Amniotic stem cell (primary cell): ENCODE results near the gene RGS8.

Source experiments
- DNase-seq: peaks from one replicate; lab custom pipeline; 2025; lab: John Stamatoyannopoulos, UW

RGS8 gene

DNA sequence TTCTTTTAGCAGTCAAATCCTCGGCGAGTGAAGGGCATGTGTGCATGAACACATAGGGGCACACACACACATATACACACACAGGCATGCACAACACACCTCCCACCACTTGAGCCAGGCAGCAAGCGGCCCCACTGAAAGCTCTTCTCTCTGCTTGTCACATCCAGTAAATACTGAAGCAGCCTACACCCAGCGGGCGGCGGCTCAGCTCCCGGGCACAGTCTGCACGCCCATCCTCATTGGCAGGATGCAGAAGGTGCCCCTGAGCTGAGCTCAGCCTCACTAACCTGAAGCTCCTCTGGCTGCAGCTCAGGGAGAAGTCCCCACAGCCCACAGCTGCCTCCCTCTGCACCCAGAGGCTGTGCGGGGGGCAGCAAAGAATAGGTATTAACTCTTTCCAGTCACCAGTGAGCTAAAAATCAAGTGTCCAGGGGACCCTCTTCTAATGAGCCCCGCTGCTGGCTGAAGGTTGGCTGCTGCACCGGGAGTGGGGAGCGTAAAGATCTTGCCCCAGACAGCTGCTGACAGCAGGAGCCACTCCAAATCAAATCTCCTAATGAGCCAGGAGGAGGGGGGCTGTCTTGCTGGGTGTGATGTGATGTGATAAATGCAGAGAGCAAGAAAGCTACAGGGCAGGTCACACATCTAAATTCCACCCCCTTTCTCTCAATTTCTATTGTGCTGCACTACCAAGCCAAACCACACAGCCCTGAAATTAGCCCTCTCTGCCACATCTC lies 12.5 kb downstream of the RGS8 start:
- no peak for DNase-seq

GRCh38 chr1:182670032-182670749 lies 14.2 kb downstream of the RGS8 start:
- no peak for DNase-seq

DNA sequence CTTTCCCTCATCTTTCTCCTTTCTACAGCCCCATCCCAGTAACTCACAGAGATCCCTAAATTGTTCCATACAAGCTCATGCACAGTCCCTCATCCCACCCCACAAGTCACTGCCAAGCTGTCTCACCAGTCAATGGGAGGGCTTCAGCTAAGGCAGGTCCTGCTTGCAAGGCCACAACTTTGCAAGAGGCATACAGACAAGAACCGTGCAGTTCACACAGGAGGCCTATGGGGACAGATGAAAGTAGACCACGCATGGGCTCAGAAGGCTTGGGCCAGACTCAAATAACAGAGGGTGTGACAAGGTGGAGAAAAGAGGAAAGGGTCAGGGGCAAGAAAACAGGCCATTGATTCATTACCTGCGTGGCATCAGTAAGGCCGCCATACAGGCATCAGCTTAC lies 15.1 kb downstream of the RGS8 start:
- no peak for DNase-seq

DNA sequence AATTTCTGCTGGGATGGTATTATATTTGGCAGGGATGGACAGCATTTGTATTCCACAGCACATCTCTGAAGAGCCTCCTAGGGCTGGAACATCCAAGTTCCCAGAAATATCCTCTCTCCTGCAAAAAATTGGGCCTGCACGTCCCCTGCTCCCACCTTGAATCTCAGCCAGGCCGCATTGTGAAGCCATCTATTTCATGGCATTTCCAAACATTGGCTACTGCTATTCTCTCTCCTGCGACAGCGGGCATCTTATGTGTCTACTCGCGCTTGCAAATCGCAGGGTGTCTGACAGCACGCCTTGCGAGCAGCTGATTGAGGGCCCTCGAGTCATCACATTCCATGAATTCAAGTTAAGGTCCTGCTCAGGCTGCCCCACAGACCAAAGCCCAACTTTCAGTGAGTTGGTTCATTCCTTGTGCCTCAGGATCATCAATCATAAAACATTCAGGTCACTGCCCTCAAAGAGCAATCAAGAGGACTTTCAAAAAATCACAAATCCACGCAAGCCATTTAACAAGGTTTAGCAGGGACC lies 15.8 kb downstream of the RGS8 start:
- no peak for DNase-seq

DNA sequence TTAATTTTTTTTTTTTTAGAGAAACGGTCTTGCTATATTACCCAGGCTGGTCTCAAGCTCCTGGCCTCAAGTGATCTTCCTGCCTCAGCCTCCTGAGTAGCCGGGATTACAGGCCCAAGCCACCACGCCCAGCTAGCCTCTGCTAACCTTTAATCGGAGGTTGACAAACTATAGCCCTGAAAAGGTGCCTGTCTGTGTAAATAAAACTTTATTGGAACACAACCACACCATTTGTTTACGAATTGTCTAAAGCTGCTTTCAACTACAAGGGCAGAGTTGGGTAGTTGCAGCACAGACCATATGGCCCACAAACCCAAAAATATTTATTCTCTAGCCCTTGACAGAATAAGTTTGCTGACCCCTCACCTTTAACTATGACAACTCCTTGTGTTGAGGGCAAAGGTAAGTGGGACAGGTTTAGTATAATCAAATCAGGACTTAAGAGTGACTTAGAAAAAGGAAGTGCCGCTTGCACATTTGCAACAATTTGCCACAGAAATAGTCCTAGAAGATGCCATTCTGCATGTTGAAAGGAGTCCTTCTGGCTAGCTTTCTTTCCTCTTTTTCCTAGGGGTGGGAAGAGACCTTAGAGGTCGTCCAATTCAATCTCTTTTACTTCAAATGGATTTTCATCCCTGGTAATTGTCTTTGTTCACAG lies 16.4 kb downstream of the RGS8 start:
- no peak for DNase-seq

- DNase-seq = no peak
These were observed 17.7 kb downstream of the RGS8 start for GRCh38 chr1:182666706-182667105.

DNA sequence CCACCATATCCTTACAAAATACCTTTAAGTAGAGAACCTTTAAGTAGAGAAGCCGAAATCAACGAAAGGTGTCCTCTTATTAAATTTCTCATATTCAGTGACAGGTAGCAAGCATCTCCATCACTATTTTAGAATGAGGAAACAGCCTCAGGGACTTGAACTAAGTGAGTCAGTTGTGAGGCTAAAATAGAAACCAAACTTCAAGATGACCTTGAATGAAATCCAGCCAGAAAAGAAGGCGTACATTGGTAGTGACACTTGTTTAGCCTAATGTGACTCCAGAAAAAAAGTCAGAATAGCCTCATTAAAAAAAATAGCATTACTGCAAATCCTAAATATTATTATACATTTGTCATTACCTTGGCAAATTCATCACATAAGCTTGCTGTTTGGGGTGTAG lies 20.1 kb downstream of the RGS8 start:
- no peak for DNase-seq

GRCh38 chr1:182662956-182663355 lies 21.4 kb downstream of the RGS8 start:
- DNase-seq = no peak

DNA sequence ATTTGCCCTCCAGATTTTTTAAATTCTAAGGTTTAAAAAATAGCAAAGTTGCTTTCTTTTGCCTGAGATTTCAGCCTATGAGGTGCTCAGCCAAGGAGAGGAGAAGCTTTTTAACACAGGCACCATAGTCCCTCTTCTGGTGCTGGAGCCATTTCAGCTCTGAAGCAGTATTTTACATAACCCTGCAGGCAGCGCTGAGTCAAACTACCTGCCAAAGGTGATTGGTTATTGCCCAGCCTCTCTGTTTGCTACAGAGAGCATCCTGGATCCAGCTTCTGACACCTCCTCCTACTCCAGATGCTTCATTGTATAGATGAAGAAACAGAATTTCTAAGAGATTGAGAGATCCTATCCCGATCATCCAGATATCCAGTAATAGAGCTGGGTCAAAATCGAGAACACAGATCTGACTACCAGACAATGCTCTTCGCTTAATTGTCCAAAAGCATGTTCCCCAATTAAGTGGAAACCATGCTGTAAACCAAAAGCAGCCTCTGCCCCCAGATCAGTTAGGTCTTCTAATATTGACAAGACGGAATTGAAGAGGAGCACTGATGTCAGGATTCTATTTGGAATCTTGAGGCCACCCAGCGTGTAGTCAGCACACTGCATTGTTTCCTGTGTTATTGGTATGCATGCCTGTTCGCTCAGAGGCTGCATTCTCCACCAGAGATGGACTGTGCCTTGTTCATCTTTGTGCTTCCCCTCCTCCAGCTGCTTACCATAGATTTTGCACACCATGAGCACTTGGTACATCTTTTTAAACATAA lies 22.1 kb downstream of the RGS8 start:
- no peak for DNase-seq

DNA sequence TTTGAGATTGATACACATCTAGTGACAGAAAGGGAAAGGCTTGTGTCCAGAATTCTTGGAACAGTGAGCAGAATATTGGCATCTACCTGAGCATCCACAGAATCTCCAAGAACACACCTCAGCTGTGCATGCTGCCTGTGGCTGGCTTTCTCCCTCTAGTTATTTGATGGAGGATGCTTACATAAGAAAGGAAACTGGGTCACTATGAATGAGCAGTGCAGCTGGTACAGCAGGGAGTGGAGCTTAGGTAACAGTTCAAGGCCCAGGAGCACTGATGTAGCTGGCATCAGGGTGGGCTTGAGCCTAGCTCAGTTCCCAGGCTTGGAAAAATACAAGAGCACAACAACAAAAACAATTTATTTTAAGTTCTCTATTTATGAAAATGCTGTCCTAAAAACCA lies 26.3 kb downstream of the RGS8 start:
- DNase-seq = no peak

DNA sequence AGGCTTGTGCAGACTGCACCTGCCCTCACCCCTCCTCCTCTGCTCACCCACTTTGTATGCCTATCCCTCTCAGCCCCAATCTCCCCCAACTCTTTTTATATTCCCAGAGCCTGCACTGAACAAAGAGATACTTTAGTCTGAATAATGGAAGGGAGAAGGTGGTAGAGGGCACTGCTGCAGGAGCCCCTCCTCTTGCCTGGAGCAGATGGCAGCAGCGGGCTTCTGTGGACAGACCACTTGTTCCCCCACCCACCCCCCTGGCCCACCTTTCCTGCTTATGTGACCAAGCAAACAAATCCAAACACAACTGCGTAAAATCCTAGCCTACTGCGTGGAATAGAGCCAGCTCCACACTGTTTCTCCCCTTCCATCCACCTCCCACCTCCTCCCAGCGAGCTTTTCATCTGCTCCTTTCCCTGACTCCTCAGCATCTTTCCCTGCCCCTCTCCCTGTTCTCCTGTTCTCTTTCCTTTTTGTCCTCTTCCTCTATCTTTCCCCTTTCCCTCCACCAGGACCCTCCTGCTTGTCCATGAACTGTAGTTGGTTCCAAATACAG lies 27.5 kb downstream of the RGS8 start:
- DNase-seq = no peak

DNA sequence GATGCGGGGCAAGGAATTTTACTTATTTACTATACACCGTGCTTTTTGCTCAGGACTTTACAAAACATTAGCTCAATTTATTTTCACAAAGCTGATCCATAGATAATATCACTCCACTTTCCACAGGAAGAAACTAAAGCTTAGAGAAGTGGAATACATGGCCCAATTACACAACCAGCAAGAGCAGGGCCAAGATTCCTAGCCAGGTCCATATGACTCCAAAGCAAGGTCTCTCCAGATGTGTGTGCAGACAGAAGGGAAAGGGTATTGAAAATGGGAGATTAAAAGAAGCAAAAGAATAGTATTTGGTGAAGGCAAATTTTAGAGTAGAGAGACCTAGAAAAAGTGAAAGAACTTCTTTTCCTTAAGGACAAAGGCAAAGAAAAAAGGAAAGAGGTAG lies 30.4 kb downstream of the RGS8 start:
- no peak for DNase-seq

DNA sequence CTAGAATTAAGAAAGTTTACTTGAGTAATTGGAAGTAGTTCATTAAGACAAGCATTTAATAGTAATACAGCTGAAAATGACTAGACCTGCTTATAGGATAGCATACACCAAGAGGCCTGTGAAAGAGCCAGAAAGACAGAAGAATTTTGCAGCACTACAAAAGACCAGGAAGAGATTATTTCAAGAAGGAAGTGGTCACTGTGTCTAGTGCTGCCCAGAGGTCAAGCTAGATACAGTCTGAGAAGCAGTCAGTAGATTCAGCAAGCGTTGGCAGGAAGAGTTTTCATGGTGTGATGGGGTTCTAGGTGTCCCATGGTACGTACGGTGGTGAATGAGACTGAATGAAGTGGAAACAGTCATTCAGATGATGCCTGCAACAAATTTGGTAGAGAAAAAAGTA lies 31.5 kb downstream of the RGS8 start:
- no peak for DNase-seq

DNA sequence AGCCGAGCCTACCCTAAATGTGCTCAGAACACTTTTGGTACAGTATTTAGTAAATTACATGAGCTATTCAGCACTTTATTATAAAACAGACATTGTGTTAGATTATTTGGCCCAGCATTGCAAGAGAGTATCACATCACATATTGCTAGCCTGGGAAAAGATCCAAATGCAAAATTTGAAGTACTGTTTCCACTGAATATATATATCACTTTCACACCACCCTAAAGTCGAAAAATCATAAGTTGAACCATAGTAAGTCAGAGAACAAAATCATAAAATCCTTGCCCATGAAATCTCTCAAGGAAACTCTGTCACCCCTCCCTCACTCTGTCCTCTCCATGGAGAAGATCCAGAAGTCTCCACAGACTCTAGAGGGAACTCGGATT lies 33.1 kb downstream of the RGS8 start:
- DNase-seq = no peak

DNA sequence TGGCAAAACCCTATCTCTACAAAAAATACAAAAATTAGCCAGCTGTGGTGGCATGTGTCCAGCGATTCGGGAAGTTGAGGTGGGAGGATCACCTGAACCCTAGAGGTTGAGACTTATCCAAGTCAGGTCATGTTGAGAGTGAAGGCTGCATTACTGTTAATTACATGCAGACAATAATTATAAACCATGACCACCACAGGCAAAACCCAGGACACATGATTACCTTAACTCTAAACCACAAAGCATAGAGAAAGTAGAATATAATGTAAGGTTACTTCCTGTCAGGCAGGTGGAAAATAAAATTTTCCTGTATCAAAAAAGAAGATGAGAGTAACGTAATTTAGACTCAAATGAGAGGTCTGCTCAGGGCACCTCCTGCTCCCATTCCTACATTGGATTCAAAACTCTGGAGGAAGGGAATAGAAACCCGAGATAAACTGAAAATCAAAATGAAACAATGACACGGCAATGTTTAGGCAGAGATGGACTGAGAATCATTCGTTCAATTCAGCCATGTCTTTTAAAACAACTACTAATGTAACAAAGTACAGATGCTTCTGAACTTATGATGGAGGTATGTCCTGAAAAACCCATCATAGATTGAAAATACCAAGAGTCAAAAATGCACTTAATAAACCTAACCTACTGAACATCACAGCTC lies 33.6 kb downstream of the RGS8 start:
- DNase-seq = no peak

GRCh38 chr1:182649041-182649440 lies 35.3 kb downstream of the RGS8 start:
- no peak for DNase-seq

DNA sequence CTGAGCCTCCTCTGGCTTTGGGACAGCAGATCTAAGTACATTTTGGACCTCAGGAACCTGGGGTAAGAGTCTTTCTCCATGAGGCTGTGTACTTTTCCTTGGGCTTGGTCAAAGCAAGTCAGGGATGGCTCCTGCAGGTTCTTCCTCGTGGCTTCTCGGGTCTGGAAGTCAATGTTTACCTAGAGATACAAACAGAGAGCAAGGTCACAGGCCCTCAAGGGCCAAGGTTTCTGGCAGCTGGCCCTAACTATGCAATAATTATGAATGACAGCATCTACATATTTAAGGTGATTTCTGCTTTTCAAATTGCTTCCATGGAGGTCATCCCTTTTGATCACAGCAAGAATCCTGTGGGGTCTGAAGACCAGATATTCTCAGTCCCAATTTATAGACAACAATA lies 37.6 kb downstream of the RGS8 start:
- DNase-seq = no peak

- DNase-seq = no peak
These were observed 39.5 kb downstream of the RGS8 start for GRCh38 chr1:182644886-182645285.

- DNase-seq = no peak
These were observed 40.7 kb downstream of the RGS8 start for GRCh38 chr1:182643699-182644098.

GRCh38 chr1:182642461-182642860 lies 41.9 kb downstream of the RGS8 start:
- no peak for DNase-seq

DNA sequence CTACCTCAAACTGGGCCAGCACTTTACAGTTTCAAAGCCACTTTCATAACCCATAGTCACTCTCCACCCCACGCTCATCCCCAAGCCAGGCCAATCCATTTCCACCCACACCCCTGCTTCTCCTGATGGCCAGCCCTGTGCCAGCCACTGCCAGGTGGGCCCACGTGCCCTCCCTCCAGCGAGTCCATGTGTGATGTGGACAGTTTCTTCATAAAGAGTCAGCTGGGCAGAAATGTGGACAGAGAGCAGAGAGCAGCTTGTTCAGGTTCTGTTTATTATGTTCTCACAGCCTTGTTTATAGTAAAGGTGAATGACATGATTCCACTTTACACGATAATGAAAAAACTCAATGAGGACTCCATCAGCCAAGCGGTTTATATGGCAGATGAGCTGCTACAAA lies 42.8 kb downstream of the RGS8 start:
- no peak for DNase-seq
